Thyroid gland (tissue), 4 donors: Measurements from ENCODE around the gene CACNA2D3. TPM values are rescaled to one million over a fixed set of nuclear protein-coding genes. Genes with fewer than 3 reads are reported as not detected.

Source experiments
- DNase-seq, 2 donors: peaks; one replicate each; pipeline ENCODE4 v3.0.0-alpha.2; 2019
- H3K27ac ChIP-seq, 3 donors: fragments of 200-600 bp; sonication (generic); 1 replicate in 2 of 3; 2 replicates in 1 of 3; pipeline ENCODE4 v1.5.1; 2016 to 2019; ENCODE audit warnings: mild to moderate bottlenecking in 1 of 3, moderate library complexity in 1 of 3
- H3K27me3 ChIP-seq: fragments of 200-600 bp; sonication (generic); one replicate; pipeline ENCODE4 v1.5.1; 2019
- H3K36me3 ChIP-seq, 2 donors: fragments of 200-600 bp; sonication (generic); one replicate each; pipeline ENCODE4 v1.5.1; 2016 to 2019
- H3K4me1 ChIP-seq, 2 donors: fragments of 200-600 bp; sonication (generic); one replicate each; pipeline ENCODE4 v1.5.1; 2017 to 2019
- H3K4me3 ChIP-seq, 3 donors: fragments of 200-600 bp; sonication (generic); replicated peaks in 1 of 3; 1 replicate in 2 of 3; 2 replicates in 1 of 3; pipeline ENCODE4 v1.5.1; 2016; ENCODE audit warnings: mild to moderate bottlenecking in 1 of 3
- H3K9me3 ChIP-seq: fragments of 200-600 bp; sonication (generic); one replicate; pipeline ENCODE4 v1.5.1; 2017
- CTCF ChIP-seq, 6 experiments: fragments of 200-600 bp in 3 of 6; fragments of 450-650 bp in 3 of 6; sonication (generic) in 3 of 6; IDR thresholded peaks; one replicate each; pipeline ENCODE4 v1.5.1; 2016 to 2019; ENCODE audit warnings: antibody characterized with exemption in 6 of 6, mild to moderate bottlenecking in 2 of 6, inconsistent platforms in 1 of 6, moderate library complexity in 1 of 6
- POLR2A ChIP-seq, 2 donors: fragments of 450-650 bp; IDR thresholded peaks; one replicate each; pipeline ENCODE4 v1.6.1; 2017; ENCODE audit warnings: antibody characterized with exemption in 2 of 2, mild to moderate bottlenecking in 2 of 2, moderate library complexity in 1 of 2
- WGBS, 2 donors: methylation state at CpG; one replicate each; pipeline ENCODE4 v1.1.5; 2017; 5-methylcytosine and 5-hydroxymethylcytosine counted together
- intact Hi-C: fragments of 100-400 bp; cut with DNase I; formaldehyde crosslinking; loops from one replicate; pipeline ENCODE4 v1.15.1; 2023
- total RNA-seq, 4 donors: library from RNA; depleted of rRNA; stranded (reverse); fragments of >200 nt; gene quantifications; one replicate each; pipeline ENCODE4 v1.2.3, GENCODE V29; 2016

Gene CACNA2D3
- total RNA-seq, 4 donors from 2014 or later, result 2.9 to 4.8 (median 4.5) TPM

GRCh38 chr3:54264050-54264449, 141.7 kb downstream of the CACNA2D3 start:
- no peak overlapping the region for H3K4me3 ChIP-seq
- no peaks in the 10 kb centered on the region for H3K4me1 ChIP-seq
- no peaks in the 10 kb centered on the region for H3K36me3 ChIP-seq
- no peaks in the 10 kb centered on the region for H3K9me3 ChIP-seq
- TF ChIP-seq CTCF (IDR thresholded peaks at IDR 0.05), result no peak
- TF ChIP-seq POLR2A (IDR thresholded peaks at IDR 0.05), result no peak
- H3K27me3 ChIP-seq, result no peaks in the 10 kb centered on the region
- 68 to 77% methylated on average over 4 of the region's 4 CpGs for WGBS, 2 donors
- intact Hi-C loops, result no loop called here
- H3K27ac ChIP-seq, result no peak overlapping the region
- no peak for DNase-seq

- intact Hi-C loops, result no loop called here
- H3K27me3 ChIP-seq, result no peaks in the 10 kb centered on the region
- no peak overlapping the region for H3K4me3 ChIP-seq
- TF ChIP-seq POLR2A (IDR thresholded peaks at IDR 0.05), result no peak
- no peak for TF ChIP-seq CTCF (IDR thresholded peaks at IDR 0.05)
- no peaks in the 10 kb centered on the region for H3K9me3 ChIP-seq
- 71 to 76% methylated on average over 4 of the region's 4 CpGs for WGBS, 2 donors
- H3K4me1 ChIP-seq, result no peaks in the 10 kb centered on the region
- no peak for DNase-seq
- H3K36me3 ChIP-seq, result no peaks in the 10 kb centered on the region
- no peak overlapping the region for H3K27ac ChIP-seq
Observed at GRCh38 chr3:54270816-54271526, 148.6 kb downstream of the CACNA2D3 start.

DNA sequence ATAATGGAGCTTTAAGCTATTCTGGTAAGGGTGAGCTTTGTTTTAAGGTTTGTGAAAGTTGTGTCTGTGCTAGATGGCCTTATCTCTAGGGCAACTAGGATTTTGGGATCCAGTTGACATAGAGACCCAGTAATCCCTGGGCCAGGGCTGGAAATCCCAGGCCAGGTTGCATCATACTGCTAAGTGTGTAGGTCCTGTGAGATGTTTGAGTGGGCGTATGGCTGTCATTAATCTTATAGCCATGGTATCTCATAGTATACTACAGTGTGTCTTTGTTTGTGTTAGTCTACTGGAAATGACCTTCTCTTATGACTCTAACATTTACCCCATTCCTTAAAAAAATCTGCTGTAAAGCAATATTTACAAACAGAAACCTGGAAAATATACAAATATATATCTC, 151.4 kb downstream of the CACNA2D3 start:
- Histone ChIP-seq H3K27me3 (no peaks in the 10 kb centered on the region), H3K9me3 (no peaks in the 10 kb centered on the region), H3K36me3 (no peaks in the 10 kb centered on the region), H3K4me1 (no peaks in the 10 kb centered on the region), H3K4me3 (no peak overlapping the region), H3K27ac (no peak overlapping the region)
- no peak for DNase-seq
- TF ChIP-seq CTCF (IDR thresholded peaks at IDR 0.05) (no peak), POLR2A (IDR thresholded peaks at IDR 0.05) (no peak)
- intact Hi-C loops, result no loop called here
- 96 to 100% methylated on average over 1 of the region's 1 CpG for WGBS, 2 donors

- Histone ChIP-seq H3K4me1 (no peaks in the 10 kb centered on the region), H3K36me3 (no peaks in the 10 kb centered on the region), H3K27ac (no peak overlapping the region), H3K4me3 (no peak overlapping the region), H3K9me3 (no peaks in the 10 kb centered on the region), H3K27me3 (no peaks in the 10 kb centered on the region)
- TF ChIP-seq POLR2A (IDR thresholded peaks at IDR 0.05), result no peak
- no peak for TF ChIP-seq CTCF (IDR thresholded peaks at IDR 0.05)
- intact Hi-C loops, result no loop called here
- DNase-seq, result no peak
- 50 to 59% methylated on average over 2 to 3 of the region's 4 CpGs for WGBS, 2 donors
Observed at GRCh38 chr3:54274607-54275006, 152.3 kb downstream of the CACNA2D3 start.

GRCh38 chr3:54279005-54279583, 156.7 kb downstream of the CACNA2D3 start:
- H3K4me1 ChIP-seq, result no peaks in the 10 kb centered on the region
- H3K27me3 ChIP-seq, result no peaks in the 10 kb centered on the region
- no peak overlapping the region for H3K4me3 ChIP-seq
- WGBS, 2 donors, result 88% methylated on average over 10 of the region's 10 CpGs
- DNase-seq, result no peak
- no peaks in the 10 kb centered on the region for H3K9me3 ChIP-seq
- no peaks in the 10 kb centered on the region for H3K36me3 ChIP-seq
- intact Hi-C loops, result no loop called here
- H3K27ac ChIP-seq, result no peak overlapping the region
- TF ChIP-seq POLR2A (IDR thresholded peaks at IDR 0.05) (no peak), CTCF (IDR thresholded peaks at IDR 0.05) (no peak)
